Right renal cortex interstitium (tissue), 3 donors: ENCODE results near the gene WARS2. TPM values are rescaled to one million over a fixed set of nuclear protein-coding genes. Genes with fewer than 3 reads are reported as not detected.

Experiments
- DNase-seq, 3 donors: peaks; one replicate each; pipeline ENCODE4 v3.0.0-alpha.2; 2013; ENCODE audit warnings: low read depth in 3 of 3, low spot score in 2 of 3
- polyA plus RNA-seq, 3 donors: library from polyadenylated mRNA; unstranded; fragments of 120-200 nt; gene quantifications; one replicate each; pipeline ENCODE4 v1.2.1, GENCODE V29; 2013; ENCODE audit not compliant: insufficient read length in 3 of 3

The WARS2 gene
- polyA plus RNA-seq, 3 donors, result 19.2 to 22.6 (median 19.3) TPM

- no peak for DNase-seq
Measured at GRCh38 chr1:118986555-118987467, 153.6 kb downstream of the WARS2 start.

DNA sequence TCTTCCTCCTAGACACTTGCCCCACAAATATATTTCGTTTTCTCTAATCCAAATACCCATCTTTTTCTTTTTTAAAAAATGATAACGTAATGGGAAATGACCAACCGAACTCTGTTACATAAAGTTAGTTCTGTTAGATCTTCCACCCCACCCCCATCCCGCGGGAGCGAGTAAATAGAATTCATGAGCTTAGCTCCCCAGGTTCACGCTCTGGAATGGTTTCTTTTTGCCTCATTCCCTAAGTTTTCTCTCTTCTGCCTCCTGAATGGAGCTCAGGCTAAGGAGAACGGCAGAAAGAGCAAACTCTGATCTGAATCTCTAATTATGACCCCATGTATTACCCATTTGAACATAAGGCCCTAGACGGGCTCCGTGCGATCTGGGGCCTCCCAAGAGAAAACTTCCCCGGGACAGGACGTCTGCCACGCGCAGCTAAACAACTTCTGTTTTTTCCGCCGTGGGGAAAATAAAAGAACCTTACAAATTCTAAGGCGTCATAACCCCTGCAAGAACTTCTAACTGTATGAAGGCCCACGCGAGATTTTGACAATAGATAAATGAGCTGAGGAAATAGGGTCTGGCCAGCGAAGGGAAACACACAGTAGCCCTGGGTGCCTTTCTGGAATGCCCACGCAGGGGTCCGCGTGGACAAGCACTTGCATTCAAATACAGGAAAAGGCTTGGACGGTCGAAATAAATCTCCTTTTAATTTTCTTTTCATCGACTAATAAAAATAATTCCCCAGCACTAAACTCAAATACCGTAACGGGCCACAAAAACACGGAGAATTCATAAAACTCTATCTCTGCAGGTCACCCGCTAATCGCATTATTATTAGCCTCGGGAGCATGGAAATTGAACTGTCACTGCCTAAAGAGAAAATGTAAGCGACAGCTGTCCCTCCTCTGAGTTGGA is 154.6 kb downstream of the WARS2 start:
- DNase-seq, result no peak

- no peak for DNase-seq
Measured at GRCh38 chr1:118984722-118985639, 155.5 kb downstream of the WARS2 start.

DNA sequence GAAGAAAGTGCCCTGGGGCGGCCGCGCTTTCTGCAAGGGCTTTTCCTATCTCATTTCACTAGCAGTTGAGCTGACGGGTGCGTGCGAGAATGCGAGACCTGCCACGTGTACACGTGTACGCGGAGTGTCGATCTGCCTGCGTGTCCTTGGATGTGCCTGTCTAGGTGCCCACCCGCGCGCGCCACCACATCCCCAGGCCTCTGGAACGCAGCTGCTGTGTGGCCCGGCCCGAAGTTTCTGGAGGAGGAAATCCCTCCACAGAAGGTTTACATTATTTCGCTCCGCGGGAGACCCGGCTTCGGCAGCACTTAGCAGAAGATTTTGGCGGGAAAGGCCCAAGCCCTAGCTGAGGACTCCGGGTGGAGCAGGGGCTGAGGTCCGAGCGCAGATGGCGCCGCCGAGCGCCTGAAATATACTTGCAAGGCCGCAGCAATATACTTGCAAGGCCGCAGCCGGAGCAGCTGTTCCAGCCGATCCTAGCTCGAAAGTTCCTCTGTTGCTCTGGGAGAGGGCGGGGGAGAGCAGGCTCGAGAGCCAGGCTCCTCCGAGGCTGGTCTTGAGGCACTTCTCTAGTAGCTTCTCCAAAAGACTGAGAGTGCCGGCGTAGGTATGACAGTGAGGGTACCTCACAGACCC is 156.2 kb downstream of the WARS2 start:
- no peak for DNase-seq

- no peak for DNase-seq
Measured at GRCh38 chr1:118983558-118984041, 156.9 kb downstream of the WARS2 start.

DNA sequence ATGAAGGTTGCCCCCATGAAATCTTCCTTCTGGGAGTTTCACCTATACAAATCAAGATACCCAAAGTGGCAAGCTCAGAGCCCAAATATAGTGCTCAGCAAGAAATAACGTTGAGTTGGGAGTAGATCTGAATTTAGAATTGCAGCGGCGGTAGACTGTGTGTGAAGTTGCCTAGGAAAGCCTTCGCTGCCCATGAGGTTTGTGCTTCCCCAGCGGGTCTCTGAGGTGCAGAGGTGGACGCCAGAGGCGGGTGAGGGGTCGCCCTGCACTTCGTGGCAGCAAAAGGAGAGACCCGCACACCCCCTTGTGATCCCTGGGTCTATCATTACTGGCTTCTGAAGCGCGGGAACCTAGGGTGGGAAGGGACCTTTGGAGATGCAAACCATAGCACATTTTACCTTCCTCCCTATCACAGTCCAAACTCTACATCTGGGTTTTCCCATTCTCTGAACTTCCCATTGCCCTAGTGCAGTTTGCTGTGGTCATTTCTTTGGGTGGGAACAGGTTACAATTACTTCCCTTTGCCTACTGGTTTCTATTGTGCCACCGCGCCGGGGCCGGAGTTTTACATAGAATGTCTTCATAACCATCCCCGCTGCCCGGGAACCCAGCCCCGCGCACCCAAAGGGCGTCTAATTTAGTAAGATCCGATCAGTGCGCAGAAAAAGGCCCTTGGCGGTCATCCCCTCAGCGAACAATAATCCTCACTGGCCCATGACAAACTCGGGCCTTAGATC is 157.5 kb downstream of the WARS2 start:
- DNase-seq, result no peak

GRCh38 chr1:118982266-118982665 is 158.2 kb downstream of the WARS2 start:
- no peak for DNase-seq

DNA sequence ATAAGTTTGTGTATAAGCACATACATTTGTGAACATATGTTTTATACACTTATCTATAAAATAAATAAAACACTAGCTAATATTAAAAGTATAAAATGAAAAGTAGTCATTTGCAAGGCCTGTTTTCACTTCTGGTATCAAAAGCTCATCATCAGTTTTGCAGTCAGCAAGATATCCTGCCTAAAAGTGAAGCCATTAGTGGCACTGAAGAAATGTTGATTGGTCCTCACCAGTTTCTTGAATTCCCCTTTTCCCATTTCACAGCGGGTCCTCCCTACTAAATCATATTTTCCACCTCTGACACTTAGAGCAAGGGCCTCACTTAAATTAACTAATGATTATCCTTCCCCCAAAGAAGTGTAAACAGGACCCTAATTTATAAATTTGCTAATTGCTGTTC is 159.0 kb downstream of the WARS2 start:
- no peak for DNase-seq

Other genes with a start within 250 kb of the WARS2 start
- under 1 TPM; 0.17 to 0.49 (median 0.31) TPM for gene TBX15, start 152.3 kb downstream of the WARS2 start, polyA plus RNA-seq
- gene HAO2, start 228.1 kb upstream of the WARS2 start, polyA plus RNA-seq, result 100 to 1,000 TPM in 2 of 3 donors, 10 to 100 TPM in 1; 87.5 to 118 (median 114) TPM